Measurements from ENCODE around the gene APELA. TPM values are rescaled to one million over a fixed set of nuclear protein-coding genes. Genes with fewer than 3 reads are reported as not detected.

The APELA gene
- not detected in 2 replicates for total RNA-seq

- no peak for TF ChIP-seq CTCF (IDR thresholded peaks at IDR 0.05; ENCODE audit: insufficient read depth, low read length, poor library complexity, severe bottlenecking)
- no peaks in the 10 kb centered on the region for H3K27me3 ChIP-seq (ENCODE audit: control insufficient read depth, insufficient read depth, low read length)
- H3K4me3 ChIP-seq (ENCODE audit: low read depth, low read length), result no peak within 1 kb of the TSS
- H3K36me3 ChIP-seq (ENCODE audit: control insufficient read depth, insufficient read depth, low read length), result no peaks in the 10 kb centered on the region
- DNase-seq (ENCODE audit: low read depth), result peak; percentile 18
Observed at GRCh38 chr4:164876700-164877324, at the start of gene APELA. APELA (plus strand) TSS chr4:164877178; CDS start chr4:164877332, 154 bp downstream.

DNA sequence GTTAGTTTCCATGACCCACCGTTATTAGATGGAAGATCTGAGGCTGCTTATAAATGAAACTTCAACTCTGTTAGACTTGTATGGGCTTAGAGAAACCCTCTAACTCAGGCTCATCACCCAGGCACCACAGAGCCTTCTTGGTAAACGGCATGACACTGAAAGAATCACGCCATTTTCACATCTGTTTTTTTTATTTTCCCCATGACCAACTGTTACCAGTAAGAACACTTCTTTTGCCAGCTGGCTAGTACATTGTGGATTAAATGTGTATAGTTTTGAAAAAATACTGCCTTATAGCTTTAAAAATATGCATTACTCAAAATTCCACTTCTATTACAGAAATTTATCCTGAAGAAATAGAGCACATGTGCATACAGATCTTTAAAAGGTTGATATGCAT, 48.0 kb upstream of the APELA start:
- Histone ChIP-seq H3K27me3 (ENCODE audit: control insufficient read depth, insufficient read depth, low read length) (no peaks in the 10 kb centered on the region), H3K4me3 (ENCODE audit: low read depth, low read length) (no peak overlapping the region), H3K36me3 (ENCODE audit: control insufficient read depth, insufficient read depth, low read length) (no peaks in the 10 kb centered on the region)
- no peak for TF ChIP-seq CTCF (IDR thresholded peaks at IDR 0.05; ENCODE audit: insufficient read depth, low read length, poor library complexity, severe bottlenecking)
- DNase-seq (ENCODE audit: low read depth), result no peak

- Histone ChIP-seq H3K36me3 (ENCODE audit: control insufficient read depth, insufficient read depth, low read length) (no peaks in the 10 kb centered on the region), H3K27me3 (ENCODE audit: control insufficient read depth, insufficient read depth, low read length) (no peaks in the 10 kb centered on the region), H3K4me3 (ENCODE audit: low read depth, low read length) (no peak overlapping the region)
- DNase-seq (ENCODE audit: low read depth), result no peak
- TF ChIP-seq CTCF (IDR thresholded peaks at IDR 0.05; ENCODE audit: insufficient read depth, low read length, poor library complexity, severe bottlenecking), result no peak
Observed at GRCh38 chr4:164846566-164846965, 30.4 kb upstream of the APELA start.

DNA sequence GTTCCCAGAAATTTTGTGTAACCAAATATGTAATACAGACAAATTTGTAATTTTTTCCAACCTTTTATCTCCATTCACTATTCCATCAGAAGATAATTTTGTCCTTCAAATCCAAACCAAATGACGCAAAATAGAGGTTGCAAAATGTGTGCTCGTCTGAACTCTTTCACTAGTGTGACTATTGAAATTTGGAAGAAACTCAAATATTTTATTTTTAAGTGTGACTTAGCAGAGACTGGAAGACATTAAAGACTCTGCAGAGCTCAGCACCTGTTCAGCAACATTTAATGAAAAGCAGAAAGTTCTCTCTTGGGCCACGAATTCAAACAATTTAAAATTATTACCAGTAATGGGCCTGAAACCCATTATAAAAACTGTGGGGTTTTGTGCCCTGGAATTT, 30.0 kb upstream of the APELA start:
- TF ChIP-seq CTCF (IDR thresholded peaks at IDR 0.05; ENCODE audit: insufficient read depth, low read length, poor library complexity, severe bottlenecking), result no peak
- H3K4me3 ChIP-seq (ENCODE audit: low read depth, low read length), result no peak overlapping the region
- no peaks in the 10 kb centered on the region for H3K36me3 ChIP-seq (ENCODE audit: control insufficient read depth, insufficient read depth, low read length)
- H3K27me3 ChIP-seq (ENCODE audit: control insufficient read depth, insufficient read depth, low read length), result no peaks in the 10 kb centered on the region
- no peak for DNase-seq (ENCODE audit: low read depth)

DNA sequence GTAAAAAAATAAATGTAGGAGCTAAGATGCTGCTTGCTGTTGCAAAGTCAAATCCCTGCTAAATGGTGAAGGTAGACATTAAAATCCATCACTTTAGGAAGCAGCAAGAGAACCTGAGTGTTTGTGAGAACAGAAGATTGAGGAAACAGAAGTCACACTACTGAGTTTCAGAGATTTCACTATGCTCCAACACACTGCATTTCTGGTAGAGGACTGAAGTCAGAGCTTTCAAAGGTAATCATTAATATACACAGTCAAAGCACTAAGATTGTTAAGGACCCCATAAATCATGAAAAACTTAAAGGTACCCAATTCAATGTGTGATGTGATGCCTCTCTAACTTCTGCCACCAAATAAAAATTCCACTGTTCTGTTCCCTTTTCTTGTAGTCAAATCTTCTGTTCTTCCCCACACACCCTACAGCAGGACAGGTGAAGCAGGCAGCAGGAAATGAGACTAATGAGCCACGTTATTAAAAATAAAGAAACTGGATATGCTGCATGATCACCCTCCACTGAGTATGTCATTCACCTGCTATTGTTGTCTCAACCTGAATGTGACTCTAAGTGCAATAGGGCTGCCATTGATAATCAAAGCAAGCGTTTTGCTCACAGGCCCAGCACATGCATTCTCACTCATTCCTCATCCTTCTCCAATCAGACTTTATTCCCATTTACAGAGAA, 28.9 kb upstream of the APELA start:
- no peak for TF ChIP-seq CTCF (IDR thresholded peaks at IDR 0.05; ENCODE audit: insufficient read depth, low read length, poor library complexity, severe bottlenecking)
- DNase-seq (ENCODE audit: low read depth), result no peak
- H3K36me3 ChIP-seq (ENCODE audit: control insufficient read depth, insufficient read depth, low read length), result no peaks in the 10 kb centered on the region
- H3K27me3 ChIP-seq (ENCODE audit: control insufficient read depth, insufficient read depth, low read length), result no peaks in the 10 kb centered on the region
- no peak overlapping the region for H3K4me3 ChIP-seq (ENCODE audit: low read depth, low read length)

Measured in kidney epithelial cell (primary cell).